GM10847 (cell line): ENCODE results near the gene CD151.

Source experiments
- POLR2A ChIP-seq: IDR thresholded peaks from 2 replicates; pipeline ENCODE4 v1.6.1; 2011; ENCODE audit not compliant: insufficient read length; ENCODE audit errors: extremely low read depth

The CD151 gene

DNA sequence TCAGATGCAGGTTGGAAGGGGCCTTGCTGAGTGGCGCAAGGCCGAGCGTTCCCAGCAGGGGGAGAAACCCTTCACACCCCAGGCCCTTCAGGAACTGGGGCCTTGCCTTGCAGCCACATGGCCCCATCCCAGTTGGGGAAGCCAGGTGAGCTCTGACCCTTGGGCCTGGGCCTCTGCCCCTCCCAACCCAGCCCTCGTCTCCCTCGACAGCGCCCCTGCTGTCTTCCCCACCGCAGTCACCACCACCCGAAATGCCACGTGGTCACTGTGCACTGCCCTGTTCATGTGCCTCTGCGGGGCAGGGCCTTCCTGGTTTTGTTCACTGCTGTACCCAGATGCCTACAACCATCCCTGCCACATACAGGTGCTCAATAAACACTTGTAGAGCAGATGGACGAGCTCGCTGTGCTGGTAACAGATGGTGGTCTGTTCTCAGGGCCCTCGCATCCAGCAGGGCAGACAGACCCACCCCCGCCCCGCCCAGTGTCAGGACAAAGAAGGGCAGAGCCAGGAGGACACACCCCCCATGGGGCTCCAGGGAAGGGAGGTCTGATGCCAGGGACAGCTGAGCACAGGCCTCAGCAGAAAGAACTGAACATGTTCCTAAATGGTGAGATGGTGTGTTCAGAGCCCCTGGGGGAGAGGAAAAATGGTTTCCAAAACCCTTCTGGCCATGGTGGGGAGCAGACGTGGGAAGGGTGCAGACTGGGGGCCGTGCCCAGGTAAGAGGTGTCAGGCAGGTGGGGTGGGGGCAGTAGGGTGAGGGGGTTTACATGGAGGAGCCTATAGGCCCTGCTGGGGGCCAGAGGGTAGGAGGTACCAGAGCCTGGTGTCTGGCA lies 5.9 kb downstream of the CD151 start:
- TF ChIP-seq POLR2A: no peak

- TF ChIP-seq POLR2A: no peak
These were observed 6.5 kb downstream of the CD151 start for GRCh38 chr11:839280-839623.

DNA sequence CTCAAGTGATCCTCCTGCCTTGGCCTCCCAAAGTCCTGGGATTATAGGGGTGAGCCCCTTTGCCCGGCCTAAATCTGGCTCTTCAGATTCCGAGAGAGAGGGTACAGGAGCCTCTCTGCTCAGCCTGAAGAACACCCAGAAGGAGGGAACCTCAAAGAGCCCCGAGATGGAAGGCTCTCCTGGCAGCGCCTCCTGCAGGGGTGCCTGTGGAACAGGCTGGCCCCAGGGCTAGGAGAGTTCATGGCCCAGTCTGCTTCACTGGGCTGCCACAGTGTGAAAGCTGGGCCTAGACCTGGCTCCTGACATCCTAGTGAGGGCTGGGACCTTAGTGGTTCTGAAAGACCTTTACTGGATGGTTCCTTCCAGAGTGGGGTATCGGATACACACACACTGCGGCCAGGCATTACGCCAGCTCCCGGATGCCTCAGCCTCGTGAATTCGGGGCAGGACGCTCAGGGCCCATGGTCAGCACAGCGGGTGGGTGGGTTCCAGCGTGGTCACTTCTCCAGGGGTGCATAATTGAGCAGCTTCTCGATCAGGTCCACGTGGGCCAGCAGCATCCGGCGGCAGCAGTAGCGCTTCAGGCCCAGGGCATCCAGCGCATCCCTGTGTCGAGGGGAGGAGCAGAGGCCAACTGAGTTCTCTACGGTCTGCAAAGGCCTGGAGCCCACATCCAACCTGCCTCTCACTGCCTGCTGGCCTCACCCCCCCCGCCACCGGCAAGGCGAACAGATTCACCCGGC lies 7.3 kb downstream of the CD151 start:
- no peak for TF ChIP-seq POLR2A

DNA sequence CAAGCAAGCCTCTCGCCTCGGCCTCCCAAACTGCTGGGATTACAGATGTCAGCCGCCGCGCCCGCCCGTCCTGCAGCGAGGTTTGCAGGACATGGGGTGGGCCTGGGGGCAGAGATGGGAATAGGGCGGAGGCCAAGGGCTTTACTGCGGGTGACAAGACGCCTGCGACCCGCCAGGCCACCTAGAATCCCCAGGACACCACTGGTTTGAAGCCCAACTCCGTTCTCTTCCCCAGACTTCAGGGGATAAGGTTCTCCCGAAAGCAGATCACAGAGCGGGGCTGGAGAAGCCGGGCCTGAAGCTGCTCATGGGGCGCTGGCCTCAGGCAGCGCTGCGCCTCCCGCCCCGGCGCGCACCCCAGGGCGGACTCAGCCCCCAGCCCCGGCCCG lies 9.2 kb downstream of the CD151 start:
- TF ChIP-seq POLR2A: no peak

GRCh38 chr11:842370-843002 lies 9.7 kb downstream of the CD151 start, which contains the start of the genes POLR2L and TSPAN4:
TSS of gene POLR2L (minus strand) at chr11:842529. CDS start at chr11:842508, 21 bp downstream.
TSS of gene TSPAN4 (plus strand) at chr11:842852. CDS start at chr11:850305, 7,453 bp downstream.
- TF ChIP-seq POLR2A: peak; percentile 99

DNA sequence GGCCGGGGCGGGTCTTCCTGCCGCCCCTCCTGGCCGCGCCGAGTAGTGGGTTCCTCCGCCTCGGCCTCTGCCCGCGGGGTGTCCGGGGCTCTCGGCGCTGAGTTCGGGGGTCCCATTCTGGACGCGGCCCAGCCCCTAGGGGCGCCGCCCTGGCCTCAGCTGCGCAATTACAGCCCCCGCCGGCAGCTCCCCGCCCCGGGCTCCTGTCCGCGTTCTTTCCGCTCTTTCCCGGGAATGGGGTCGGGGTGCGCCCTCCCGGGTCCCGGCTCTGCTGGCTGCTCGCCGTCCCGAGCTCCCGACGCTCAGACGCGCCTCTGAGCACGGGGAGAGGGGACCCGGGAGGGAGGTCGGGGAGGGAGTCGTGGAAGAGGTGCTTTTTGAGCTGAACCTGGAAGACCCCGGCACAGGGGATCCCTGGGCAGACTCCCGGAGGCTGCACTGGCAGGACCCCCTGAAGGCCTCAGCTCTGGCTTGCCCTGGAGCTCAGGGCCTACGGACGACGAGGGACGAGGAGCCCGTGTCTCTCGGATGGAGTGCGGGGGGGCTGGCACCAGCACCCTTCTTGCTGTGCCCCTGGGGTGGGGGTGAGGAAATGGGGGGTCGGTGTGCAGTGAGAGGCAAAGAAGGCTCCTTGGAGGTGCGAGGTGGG lies 10.5 kb downstream of the CD151 start:
- TF ChIP-seq POLR2A: no peak

DNA sequence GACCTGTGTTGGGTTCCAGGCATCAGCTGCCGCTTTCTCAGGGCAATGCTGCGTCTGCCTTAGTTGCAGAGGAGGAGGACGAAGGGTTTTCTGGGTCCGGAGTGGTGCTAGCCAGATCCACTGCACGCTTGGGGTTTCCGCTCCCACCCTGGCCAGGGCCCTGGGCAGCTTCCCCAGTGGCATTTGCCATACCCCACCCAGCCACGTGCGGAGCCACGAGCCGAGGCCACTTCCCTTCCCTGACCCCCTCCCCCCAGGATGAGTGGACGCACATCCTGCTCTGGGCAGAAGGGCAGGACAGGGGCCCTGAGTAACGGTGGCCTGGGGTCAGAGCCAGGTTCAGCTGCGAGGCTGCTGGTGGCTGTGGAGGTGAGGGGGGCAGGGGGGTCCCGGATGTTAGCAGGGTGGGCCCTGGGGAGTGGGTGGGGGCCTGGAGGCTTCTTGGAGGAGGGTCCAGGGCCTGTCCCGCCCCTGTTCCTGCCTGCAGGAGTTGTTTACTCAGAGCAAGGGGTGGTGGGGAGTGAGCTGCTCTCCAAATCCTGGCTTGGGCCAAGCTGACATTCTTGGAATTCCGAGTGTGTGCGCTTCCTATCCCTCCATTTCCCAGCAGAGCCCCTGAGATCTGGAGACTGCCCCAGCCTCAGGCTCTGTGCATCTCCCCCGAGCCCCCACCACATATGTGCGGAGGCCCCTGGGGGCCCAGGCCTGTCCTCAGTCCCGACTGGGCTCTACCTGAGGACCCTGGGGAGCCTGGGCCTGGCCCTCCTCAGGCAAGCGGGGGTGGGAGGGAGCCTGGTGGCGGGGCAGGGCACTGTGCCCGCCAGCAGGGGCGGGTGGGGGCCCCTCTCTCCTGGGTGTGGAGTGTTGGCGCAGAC lies 11.3 kb downstream of the CD151 start:
- no peak for TF ChIP-seq POLR2A

DNA sequence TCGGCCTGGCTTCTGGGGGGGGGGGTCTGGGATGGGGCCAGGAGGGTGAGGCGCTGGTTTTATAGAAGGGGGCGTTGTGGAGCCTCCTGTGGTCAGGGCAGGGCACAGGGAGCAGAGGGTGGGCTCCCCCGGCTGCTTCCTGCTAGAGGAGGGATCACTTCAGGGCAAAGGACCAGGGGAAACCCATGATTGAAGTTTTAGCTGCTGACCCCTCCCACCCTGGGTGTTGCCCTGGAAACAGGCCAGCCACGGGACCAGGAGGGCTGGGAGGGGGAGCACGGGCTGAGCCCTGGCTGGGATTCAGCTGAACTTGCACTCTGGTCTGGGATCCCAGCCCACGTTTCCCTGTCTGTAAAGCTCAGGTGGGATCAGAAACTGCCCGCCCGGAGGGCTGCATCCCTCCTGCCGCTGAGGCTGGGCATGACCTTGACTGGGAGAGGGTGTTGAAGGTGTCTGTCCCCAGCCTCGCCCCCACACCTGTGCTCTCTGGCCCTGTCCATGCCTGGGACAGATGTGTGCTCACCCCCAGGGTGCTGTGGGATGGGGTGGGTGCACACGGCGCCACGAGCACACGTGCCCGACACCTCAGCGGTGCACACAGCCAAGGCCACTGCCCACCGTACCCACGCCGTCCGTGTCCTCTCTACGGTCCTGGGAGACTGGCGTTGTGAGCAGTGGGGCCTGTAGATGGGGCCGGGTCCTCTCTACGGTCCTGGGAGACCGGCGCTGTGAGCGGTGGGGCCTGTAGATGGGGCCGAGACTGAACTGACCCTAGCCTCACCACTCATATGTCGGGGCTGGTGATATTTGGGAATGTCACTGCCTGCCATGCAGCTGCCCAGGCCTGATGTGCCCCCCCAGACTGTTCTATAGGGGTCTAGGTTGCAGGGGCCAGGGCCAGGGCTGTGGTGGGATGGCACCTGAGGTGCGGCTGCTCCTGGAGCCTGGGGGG lies 12.2 kb downstream of the CD151 start:
- TF ChIP-seq POLR2A: no peak

GRCh38 chr11:845872-846495 lies 13.2 kb downstream of the CD151 start:
- TF ChIP-seq POLR2A: no peak

DNA sequence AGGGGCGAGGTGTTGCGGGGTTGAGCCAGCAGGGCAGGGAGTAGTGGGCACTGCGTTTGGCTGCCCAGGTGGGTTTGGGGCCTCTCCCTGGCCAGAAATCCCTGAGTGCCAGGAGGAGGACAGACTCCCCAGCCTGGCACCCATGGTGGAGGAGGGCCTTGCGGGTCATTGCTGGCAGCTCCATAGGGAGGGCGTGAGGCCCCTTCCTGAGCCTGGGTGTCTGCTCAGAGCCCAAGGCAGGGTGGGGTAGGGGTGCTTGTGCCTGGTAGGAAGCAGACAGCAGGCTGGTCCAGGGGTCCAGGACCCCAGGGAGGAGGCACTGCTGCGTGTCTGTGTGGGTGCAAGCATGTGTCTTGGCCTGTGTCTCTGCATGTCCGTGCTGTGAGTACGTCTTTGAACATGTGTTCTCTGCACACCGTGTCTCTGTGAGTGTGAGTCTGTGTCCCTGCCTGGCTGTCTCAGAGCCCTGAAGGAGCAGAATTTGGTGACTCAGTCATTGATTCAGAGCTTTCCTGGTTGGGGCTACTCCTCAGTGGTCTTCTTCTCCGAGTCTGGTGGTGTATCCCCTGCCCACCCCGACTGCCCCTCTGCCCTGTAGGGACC lies 13.8 kb downstream of the CD151 start:
- no peak for TF ChIP-seq POLR2A

DNA sequence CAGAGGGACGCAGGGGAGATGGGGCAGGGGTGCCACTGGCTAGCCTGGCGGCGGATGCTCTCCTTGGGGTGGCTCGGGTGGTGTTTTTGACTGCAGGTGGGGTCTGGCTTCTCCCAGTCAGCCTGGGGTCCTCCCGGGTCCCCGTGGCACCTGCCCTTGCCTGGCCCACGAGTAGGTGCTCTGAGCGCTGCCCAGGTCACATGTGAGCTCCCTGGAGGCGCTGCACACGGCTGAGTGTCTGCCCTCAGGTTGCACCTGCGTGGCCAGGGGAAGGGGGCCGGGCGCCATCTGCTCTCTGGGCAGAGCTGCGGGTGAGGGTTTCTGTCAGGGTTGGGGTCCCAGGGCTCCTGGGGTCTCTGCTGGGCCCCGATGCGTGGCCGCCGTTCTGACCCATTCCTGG lies 15.1 kb downstream of the CD151 start:
- TF ChIP-seq POLR2A: no peak

GRCh38 chr11:848380-848931 lies 15.7 kb downstream of the CD151 start:
- no peak for TF ChIP-seq POLR2A
